Activated B cell treated with CpG ODN at 0.5 μM for 24 hours (primary cell): ENCODE results near the gene KIAA1671. TPM values are rescaled to one million over a fixed set of nuclear protein-coding genes. Genes with fewer than 3 reads are reported as not detected.

Source experiments
- ATAC-seq: fragments of 200-7000 bp; cut with Tn5 transposase; one replicate; pipeline ENCODE4 v1.10.0; 2021; ENCODE audit warnings: low read depth, mild to moderate bottlenecking, moderate library complexity
- CTCF ChIA-PET: fragments of 350-600 bp; sonication (Branson Sonifier 250); formaldehyde crosslinking; loops from one replicate; lab custom pipeline; 2021; ENCODE audit warnings: antibody characterized with exemption; lab: Charles Lee
- POLR2A ChIA-PET: fragments of 350-600 bp; sonication (Branson Sonifier 250); formaldehyde crosslinking; loops from one replicate; lab custom pipeline; 2021; ENCODE audit warnings: antibody characterized with exemption; lab: Charles Lee
- DNase-seq: peaks from one replicate; pipeline ENCODE4 v3.0.0; 2022
- H3K27ac Mint-ChIP-seq: one replicate; pipeline ENCODE4 v1.8.0; 2020; ENCODE audit warnings: mixed read lengths
- H3K27me3 Mint-ChIP-seq: one replicate; pipeline ENCODE4 v1.8.0; 2021; ENCODE audit warnings: mixed read lengths
- H3K36me3 Mint-ChIP-seq: one replicate; pipeline ENCODE4 v1.8.0; 2021; ENCODE audit warnings: low read depth, mixed read lengths
- H3K4me1 Mint-ChIP-seq: one replicate; pipeline ENCODE4 v1.8.0; 2021; ENCODE audit warnings: mixed read lengths
- H3K4me3 Mint-ChIP-seq: one replicate; pipeline ENCODE4 v1.8.0; 2020; ENCODE audit warnings: mild to moderate bottlenecking, mixed read lengths
- H3K9me3 Mint-ChIP-seq: one replicate; pipeline ENCODE4 v1.8.0; 2020; ENCODE audit warnings: mixed read lengths
- CTCF ChIP-seq: fragments of 200-600 bp; IDR thresholded peaks from one replicate; pipeline ENCODE4 v1.8.0; 2022; ENCODE audit warnings: antibody characterized with exemption, mild to moderate bottlenecking
- intact Hi-C: fragments of 100-400 bp; cut with micrococcal nuclease; formaldehyde crosslinking; loops from one replicate; pipeline ENCODE4 v1.15.1; 2024
- total RNA-seq: library from RNA; stranded (reverse); gene quantifications from 2 replicates; pipeline ENCODE4 v1.2.3, GENCODE V29; 2022

Gene KIAA1671
- total RNA-seq, 1 donor from 2014 or later: 0.04 TPM

DNA sequence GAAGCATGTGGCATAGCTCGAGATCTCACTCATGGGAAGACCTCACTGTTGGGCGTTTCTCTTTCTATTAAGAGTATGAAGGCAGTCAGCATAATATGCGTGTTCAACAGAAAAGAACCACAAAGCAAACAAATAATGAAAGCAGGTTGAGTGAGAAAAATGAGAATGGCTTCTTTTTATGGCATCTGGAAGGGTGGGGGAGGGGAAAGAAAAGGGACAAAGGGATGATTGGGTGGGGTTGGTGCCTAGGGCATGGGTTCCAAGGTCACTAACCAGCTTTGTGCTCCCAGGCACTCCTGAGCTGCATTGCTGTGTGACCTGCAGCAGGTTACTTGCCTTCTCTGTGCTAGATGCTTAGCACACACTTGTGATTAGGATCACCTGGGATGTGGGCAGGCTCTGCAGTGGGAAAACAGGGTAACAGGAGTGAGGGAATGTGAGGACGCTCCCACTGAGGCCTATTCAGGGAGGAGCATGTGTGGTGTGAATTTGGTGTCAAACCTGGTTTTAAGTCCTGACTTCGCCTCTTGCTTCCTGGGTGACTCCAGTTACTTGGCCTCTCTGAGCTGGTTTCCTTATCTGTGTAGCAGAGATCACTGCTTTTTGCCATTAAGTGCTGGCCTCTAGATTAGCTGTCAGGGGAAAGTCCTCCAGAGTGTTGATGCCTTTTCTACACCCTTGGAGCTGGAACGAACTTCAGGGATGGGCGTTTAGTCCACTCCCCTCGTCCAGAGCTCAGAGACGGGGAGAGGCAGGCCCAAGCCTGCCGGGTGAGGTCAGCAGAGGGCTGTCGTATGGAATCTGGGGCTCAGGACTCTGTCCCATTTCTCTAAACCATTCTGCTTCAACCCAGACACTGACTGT, 74.8 kb downstream of the KIAA1671 start:
- no peaks in the 10 kb centered on the region for H3K36me3 Mint-ChIP-seq
- peaks cover 4% of the 10 kb centered on the region for H3K27me3 Mint-ChIP-seq
- ATAC-seq (no peak), DNase-seq (no peak)
- no peak for TF ChIP-seq CTCF
- POLR2A ChIA-PET: no interaction called here
- H3K4me1 Mint-ChIP-seq: no peaks in the 10 kb centered on the region
- CTCF ChIA-PET: no interaction called here
- no peak overlapping the region for H3K4me3 Mint-ChIP-seq
- intact Hi-C loops: no loop called here
- H3K9me3 Mint-ChIP-seq: no peaks in the 10 kb centered on the region
- no peak overlapping the region for H3K27ac Mint-ChIP-seq

- ChIA-PET POLR2A (no interaction called here), CTCF (no interaction called here)
- ATAC-seq: no peak
- no peak for TF ChIP-seq CTCF
- intact Hi-C loops: no loop called here
- no peak overlapping the region for H3K4me3 Mint-ChIP-seq
- DNase-seq: no peak
- H3K9me3 Mint-ChIP-seq: no peaks in the 10 kb centered on the region
- H3K27ac Mint-ChIP-seq: no peak overlapping the region
- H3K4me1 Mint-ChIP-seq: no peaks in the 10 kb centered on the region
- H3K27me3 Mint-ChIP-seq: peaks cover 4% of the 10 kb centered on the region
- no peaks in the 10 kb centered on the region for H3K36me3 Mint-ChIP-seq
Measured at GRCh38 chr22:25027959-25028840, 75.7 kb downstream of the KIAA1671 start.

- no peak for DNase-seq
- H3K27ac Mint-ChIP-seq: no peak overlapping the region
- CTCF ChIA-PET: no interaction called here
- H3K4me1 Mint-ChIP-seq: no peaks in the 10 kb centered on the region
- H3K4me3 Mint-ChIP-seq: no peak overlapping the region
- intact Hi-C loops: no loop called here
- POLR2A ChIA-PET: no interaction called here
- H3K27me3 Mint-ChIP-seq: peaks cover 4% of the 10 kb centered on the region
- TF ChIP-seq CTCF: no peak
- no peak for ATAC-seq
- no peaks in the 10 kb centered on the region for H3K9me3 Mint-ChIP-seq
- H3K36me3 Mint-ChIP-seq: no peaks in the 10 kb centered on the region
Measured at GRCh38 chr22:25028841-25029141, 76.3 kb downstream of the KIAA1671 start.

DNA sequence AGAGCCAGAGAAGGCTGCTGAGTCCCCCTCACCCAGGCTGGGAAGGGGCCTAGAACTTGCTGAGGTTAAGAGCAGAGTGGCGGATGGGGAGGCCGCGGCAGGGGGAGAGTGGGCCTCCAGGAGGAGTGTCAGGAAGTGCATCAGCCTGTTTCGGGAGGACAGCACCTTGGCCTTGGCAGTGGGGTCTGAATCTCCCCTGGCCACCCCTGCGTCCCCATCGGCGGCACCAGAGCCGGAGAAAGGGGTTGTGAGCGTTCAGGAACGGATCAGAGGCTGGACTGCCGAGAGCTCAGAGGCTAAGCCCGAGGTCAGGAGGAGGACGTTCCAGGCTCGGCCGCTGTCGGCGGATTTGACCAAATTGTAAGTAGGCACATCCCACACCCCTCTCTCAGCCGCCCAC, 76.7 kb downstream of the KIAA1671 start:
- Mint-ChIP-seq H3K4me1 (no peaks in the 10 kb centered on the region), H3K27ac (no peak overlapping the region), H3K36me3 (no peaks in the 10 kb centered on the region), H3K4me3 (no peak overlapping the region), H3K9me3 (no peaks in the 10 kb centered on the region), H3K27me3 (peaks cover 4% of the 10 kb centered on the region)
- ChIA-PET CTCF (no interaction called here), POLR2A (no interaction called here)
- intact Hi-C loops: no loop called here
- ATAC-seq (no peak), DNase-seq (no peak)
- TF ChIP-seq CTCF: no peak

- intact Hi-C loops: no loop called here
- CTCF ChIA-PET: no interaction called here
- POLR2A ChIA-PET: no interaction called here
- ATAC-seq (no peak), DNase-seq (no peak)
- TF ChIP-seq CTCF: no peak
- Mint-ChIP-seq H3K4me1 (no peaks in the 10 kb centered on the region), H3K4me3 (no peak overlapping the region), H3K27ac (no peak overlapping the region), H3K27me3 (peaks cover 7% of the 10 kb centered on the region), H3K36me3 (no peaks in the 10 kb centered on the region), H3K9me3 (no peaks in the 10 kb centered on the region)
Measured at GRCh38 chr22:25030636-25031035, 78.1 kb downstream of the KIAA1671 start.
